ENCODE measurements around the gene SNAP91. TPM values are rescaled to one million over a fixed set of nuclear protein-coding genes. Genes with fewer than 3 reads are reported as not detected.

The SNAP91 gene
- total RNA-seq, 1 donor from 2014 or later: 0.27 TPM

DNA sequence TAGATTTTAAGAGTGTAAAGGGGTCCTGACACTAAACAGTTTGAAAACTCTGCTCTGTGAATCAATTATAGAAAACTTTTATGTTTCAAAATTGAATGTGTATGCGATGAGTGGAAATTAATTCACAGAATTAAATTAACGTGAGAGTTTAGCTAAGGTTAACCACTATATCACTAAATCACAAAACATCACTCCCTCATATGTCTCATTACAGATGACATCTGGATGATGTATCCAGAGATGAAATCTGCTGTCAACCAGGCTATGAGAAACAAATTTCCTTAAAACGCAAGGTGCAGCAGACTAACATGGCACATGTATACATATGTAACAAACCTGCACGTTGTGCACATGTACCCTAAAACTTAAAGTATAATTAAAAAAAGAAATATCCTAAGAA is 169.2 kb downstream of the SNAP91 start:
- H3K4me3 ChIP-seq (ENCODE audit: insufficient read depth, low read depth, low read length): no peak overlapping the region
- Mint-ChIP-seq H3K4me3 (ENCODE audit: unreplicated experiment) (no peak overlapping the region), H3K4me1 (ENCODE audit: low read depth, unreplicated experiment) (no peaks in the 10 kb centered on the region), H3K27me3 (ENCODE audit: low read depth, unreplicated experiment) (no peaks in the 10 kb centered on the region), H3K27ac (ENCODE audit: unreplicated experiment) (no peak overlapping the region), H3K9me3 (ENCODE audit: unreplicated experiment) (peaks cover 8% of the 10 kb centered on the region), H3K36me3 (ENCODE audit: low read depth, unreplicated experiment) (no peaks in the 10 kb centered on the region)
- H3K27ac ChIP-seq (ENCODE audit: low read depth, low read length): no peak overlapping the region
- no peak for TF ChIP-seq EZH2 (IDR thresholded peaks at IDR 0.05; ENCODE audit: insufficient read depth, low read length)
- TF ChIP-seq, protein P1, sequence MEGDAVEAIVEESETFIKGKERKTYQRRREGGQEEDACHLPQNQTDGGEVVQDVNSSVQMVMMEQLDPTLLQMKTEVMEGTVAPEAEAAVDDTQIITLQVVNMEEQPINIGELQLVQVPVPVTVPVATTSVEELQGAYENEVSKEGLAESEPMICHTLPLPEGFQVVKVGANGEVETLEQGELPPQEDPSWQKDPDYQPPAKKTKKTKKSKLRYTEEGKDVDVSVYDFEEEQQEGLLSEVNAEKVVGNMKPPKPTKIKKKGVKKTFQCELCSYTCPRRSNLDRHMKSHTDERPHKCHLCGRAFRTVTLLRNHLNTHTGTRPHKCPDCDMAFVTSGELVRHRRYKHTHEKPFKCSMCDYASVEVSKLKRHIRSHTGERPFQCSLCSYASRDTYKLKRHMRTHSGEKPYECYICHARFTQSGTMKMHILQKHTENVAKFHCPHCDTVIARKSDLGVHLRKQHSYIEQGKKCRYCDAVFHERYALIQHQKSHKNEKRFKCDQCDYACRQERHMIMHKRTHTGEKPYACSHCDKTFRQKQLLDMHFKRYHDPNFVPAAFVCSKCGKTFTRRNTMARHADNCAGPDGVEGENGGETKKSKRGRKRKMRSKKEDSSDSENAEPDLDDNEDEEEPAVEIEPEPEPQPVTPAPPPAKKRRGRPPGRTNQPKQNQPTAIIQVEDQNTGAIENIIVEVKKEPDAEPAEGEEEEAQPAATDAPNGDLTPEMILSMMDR (IDR thresholded peaks at IDR 0.05; ENCODE audit: insufficient read depth, low read depth, low read length): no peak
- DNase-seq (ENCODE audit: low read depth) (no peak), FAIRE-seq (no peak)
- no peaks in the 10 kb centered on the region for H4K20me1 ChIP-seq (ENCODE audit: insufficient read depth, low read length)
- no peak overlapping the region for H3K4me2 ChIP-seq (ENCODE audit: low read length)
- H2AFZ ChIP-seq (ENCODE audit: low read depth, low read length): no peak overlapping the region
- no peaks in the 10 kb centered on the region for H3K36me3 ChIP-seq (ENCODE audit: insufficient read depth, low read length)
- H3K9ac ChIP-seq (ENCODE audit: low read length): no peak overlapping the region
- H3K9me3 ChIP-seq (ENCODE audit: insufficient read depth, low read depth, low read length): no peaks in the 10 kb centered on the region
- H3K27me3 ChIP-seq (ENCODE audit: insufficient read depth, low read length): no peaks in the 10 kb centered on the region
- no peaks in the 10 kb centered on the region for H3K4me1 ChIP-seq (ENCODE audit: insufficient read depth, low read length)
- no peaks in the 10 kb centered on the region for H3K79me2 ChIP-seq (ENCODE audit: insufficient read depth, low read length)

DNA sequence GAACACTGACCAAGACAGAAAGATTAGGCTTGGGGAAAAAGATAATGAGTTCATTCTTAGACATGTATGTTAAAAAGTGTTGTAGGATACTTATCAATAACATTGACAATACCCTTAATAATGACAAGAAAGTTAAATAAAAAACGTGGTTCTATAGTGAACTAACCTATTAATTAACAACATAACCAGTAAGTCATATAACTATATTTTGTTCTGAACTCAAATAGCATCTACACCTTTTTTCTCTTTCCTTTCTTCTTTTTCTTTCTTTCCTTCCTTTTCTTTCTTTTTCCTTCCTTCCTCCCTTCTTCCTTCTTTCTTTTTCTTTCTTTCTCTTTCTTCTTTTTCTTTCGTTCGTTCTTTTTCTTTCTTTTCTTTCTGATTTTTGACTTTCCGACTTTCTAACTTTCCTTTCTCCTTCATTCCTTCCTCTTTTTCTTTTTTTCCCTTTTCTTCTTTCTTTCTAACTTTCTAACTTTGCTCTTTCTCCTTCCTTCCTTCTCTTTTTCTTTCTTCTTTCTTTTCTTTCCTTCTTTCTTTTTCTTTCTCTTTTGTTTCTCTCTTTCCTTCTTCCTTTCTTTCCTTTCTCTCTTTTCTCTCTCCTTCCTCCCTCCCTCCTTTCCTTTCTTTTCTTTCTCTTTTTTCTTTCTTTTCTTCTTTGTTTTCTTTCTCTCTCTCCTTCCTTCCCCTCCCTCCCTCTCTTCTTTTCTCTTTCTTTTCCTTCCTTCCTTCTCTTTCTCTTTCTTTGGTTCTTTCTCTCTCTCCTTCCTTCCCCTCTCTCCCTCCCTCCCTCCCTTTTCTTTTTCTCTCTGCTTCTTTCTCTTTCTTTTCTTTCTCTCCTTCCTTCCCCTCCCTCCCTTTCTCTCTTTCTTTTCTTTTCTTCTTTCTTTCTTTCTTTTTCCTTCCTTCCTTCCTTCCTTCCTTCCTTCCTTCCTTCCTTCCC is 172.0 kb downstream of the SNAP91 start:
- Mint-ChIP-seq H3K27ac (ENCODE audit: unreplicated experiment) (no peak overlapping the region), H3K4me3 (ENCODE audit: unreplicated experiment) (no peak overlapping the region), H3K4me1 (ENCODE audit: low read depth, unreplicated experiment) (no peaks in the 10 kb centered on the region), H3K36me3 (ENCODE audit: low read depth, unreplicated experiment) (no peaks in the 10 kb centered on the region), H3K27me3 (ENCODE audit: low read depth, unreplicated experiment) (no peaks in the 10 kb centered on the region), H3K9me3 (ENCODE audit: unreplicated experiment) (peaks cover 3% of the 10 kb centered on the region)
- H3K79me2 ChIP-seq (ENCODE audit: insufficient read depth, low read length): no peaks in the 10 kb centered on the region
- TF ChIP-seq, protein P1 (IDR thresholded peaks at IDR 0.05; ENCODE audit: insufficient read depth, low read depth, low read length): no peak
- TF ChIP-seq EZH2 (IDR thresholded peaks at IDR 0.05; ENCODE audit: insufficient read depth, low read length): no peak
- no peak overlapping the region for H3K9ac ChIP-seq (ENCODE audit: low read length)
- H3K4me2 ChIP-seq (ENCODE audit: low read length): no peak overlapping the region
- H3K4me1 ChIP-seq (ENCODE audit: insufficient read depth, low read length): no peaks in the 10 kb centered on the region
- no peaks in the 10 kb centered on the region for H3K27me3 ChIP-seq (ENCODE audit: insufficient read depth, low read length)
- FAIRE-seq: no peak
- no peak overlapping the region for H2AFZ ChIP-seq (ENCODE audit: low read depth, low read length)
- H4K20me1 ChIP-seq (ENCODE audit: insufficient read depth, low read length): no peaks in the 10 kb centered on the region
- no peak overlapping the region for H3K4me3 ChIP-seq (ENCODE audit: insufficient read depth, low read depth, low read length)
- no peak for DNase-seq (ENCODE audit: low read depth)
- no peak overlapping the region for H3K27ac ChIP-seq (ENCODE audit: low read depth, low read length)
- no peaks in the 10 kb centered on the region for H3K36me3 ChIP-seq (ENCODE audit: insufficient read depth, low read length)
- H3K9me3 ChIP-seq (ENCODE audit: insufficient read depth, low read depth, low read length): no peaks in the 10 kb centered on the region
